K562 (cell line): Measurements from ENCODE around the gene SLX4IP. TPM values are rescaled to one million over a fixed set of nuclear protein-coding genes. Genes with fewer than 3 reads are reported as not detected.

ENCODE experiments used
- ATAC-seq: fragments of 200-7000 bp; cut with Tn5 transposase; 3 replicates; pipeline ENCODE4 v1.9.1; 2020; ENCODE audit warnings: moderate library complexity
- BruUV-seq: library from RNA; stranded (reverse); fragments of 400-500 nt; replicated peaks from 2 replicates; lab custom pipeline; 2021; lab: Mats Ljungman, UMichigan
- CTCF ChIA-PET: fragments of 300-600 bp; formaldehyde crosslinking; extraction: SDS; loops from one replicate; lab custom pipeline; 2021; ENCODE audit warnings: low intra/inter-chr PET ratio; lab: Yijun Ruan, JAX
- POLR2A ChIA-PET: fragments of 300-600, 350-650 bp; sonication (Branson Sonifier 250); formaldehyde crosslinking; extraction: SDS; loops from one replicate; lab custom pipeline; 2021; ENCODE audit warnings: antibody characterized with exemption, inconsistent platforms; lab: Yijun Ruan, JAX
- DNase-seq, 4 experiments: peaks; one replicate each; pipeline versions ENCODE4 v3.0.0 to v3.0.0-alpha.2; 2011 to 2018; ENCODE audit warnings: low spot score in 3 of 4, mixed read lengths in 3 of 4; ENCODE audit errors: extremely low read depth in 1 of 4
- FAIRE-seq: peaks from 2 replicates; lab custom pipeline; 2011; peaks lifted over from hg19 to GRCh38; lab: Jason Lieb, UNC
- H2AFZ ChIP-seq: 2 replicates; pipeline ENCODE4 v1.6.0; 2011; ENCODE audit warnings: low read depth, low read length, control low read depth, inconsistent platforms
- H3K27ac ChIP-seq: fragments of 200-600 bp; 3 replicates; pipeline ENCODE4 v1.8.0; 2011; ENCODE audit warnings: low read depth, mild to moderate bottlenecking, control low read depth, inconsistent platforms, low read length, moderate library complexity, mixed read lengths; ENCODE audit errors: extremely low read depth
- H3K27me3 ChIP-seq, 2 experiments: fragments of 300-600 bp in 1 of 2; 2 replicates in 1 of 2; 3 replicates in 1 of 2; pipeline versions ENCODE4 v1.6.0 to v1.8.0; 2011; ENCODE audit warnings: inconsistent platforms in 2 of 2, low read length in 2 of 2, mild to moderate bottlenecking in 1 of 2, mixed read lengths in 1 of 2, moderate library complexity in 1 of 2; ENCODE audit not compliant: control insufficient read depth in 2 of 2, insufficient read depth in 2 of 2
- H3K36me3 ChIP-seq: fragments of 300-600 bp; 3 replicates; pipeline ENCODE4 v1.8.0; 2011; ENCODE audit warnings: mild to moderate bottlenecking, low read length, inconsistent platforms; ENCODE audit not compliant: control insufficient read depth, insufficient read depth
- H3K4me1 ChIP-seq, 2 experiments: fragments of 200-600 bp in 1 of 2; replicated peaks in 1 of 2; 2 replicates in 1 of 2; 3 replicates in 1 of 2; pipeline versions ENCODE4 v1.5.1 to v1.8.0; 2011; ENCODE audit warnings: inconsistent platforms in 2 of 2, low read length in 2 of 2, mild to moderate bottlenecking in 1 of 2, mixed read lengths in 1 of 2, moderate library complexity in 1 of 2; ENCODE audit not compliant: control insufficient read depth in 2 of 2, insufficient read depth in 2 of 2
- H3K4me2 ChIP-seq: 2 replicates; pipeline ENCODE4 v1.6.1; 2011; ENCODE audit warnings: low read length, control low read depth, inconsistent platforms, mixed read lengths; ENCODE audit not compliant: insufficient read depth
- H3K4me3 ChIP-seq: fragments of 200-600 bp; sonication (generic), shearing (Covaris generic); 2 replicates; pipeline ENCODE4 v1.5.1; 2016; ENCODE audit warnings: control low read depth, inconsistent platforms
- H3K79me2 ChIP-seq: fragments of 200-600 bp; 3 replicates; pipeline ENCODE4 v1.8.0; 2011; ENCODE audit warnings: low read length, inconsistent platforms; ENCODE audit not compliant: control insufficient read depth, insufficient read depth
- H3K9ac ChIP-seq, 2 experiments: 2 replicates each; pipeline versions ENCODE4 v1.6.0 to v1.6.1; 2011; ENCODE audit warnings: low read depth in 2 of 2, low read length in 2 of 2, control low read depth in 1 of 2, inconsistent platforms in 1 of 2, mild to moderate bottlenecking in 1 of 2, mixed read lengths in 1 of 2; ENCODE audit not compliant: insufficient read depth in 1 of 2
- H3K9me1 ChIP-seq: one replicate; pipeline ENCODE4 v1.6.0; 2011; ENCODE audit warnings: inconsistent platforms, mild to moderate bottlenecking, low read length, moderate library complexity; ENCODE audit not compliant: control insufficient read depth, insufficient read depth
- H3K9me3 ChIP-seq: replicated peaks from 2 replicates; pipeline ENCODE4 v1.5.1; 2011; ENCODE audit warnings: low read depth, low read length, inconsistent platforms; ENCODE audit not compliant: control insufficient read depth, insufficient read depth
- H4K20me1 ChIP-seq: replicated peaks from 2 replicates; pipeline ENCODE4 v1.6.1; 2011; ENCODE audit warnings: low read length, inconsistent platforms, mixed read lengths; ENCODE audit not compliant: control insufficient read depth, insufficient read depth
- DIDO1 ChIP-seq: fragments of 450-650 bp; IDR thresholded peaks from 2 replicates; pipeline ENCODE4 v1.6.1; 2016; ENCODE audit warnings: low read depth, missing biosample characterization, missing genetic modification characterization
- DLX4 ChIP-seq: fragments of 250-450 bp; sonication (Bioruptor Pico); IDR thresholded peaks from 2 replicates; pipeline ENCODE4 v1.6.1; 2021; ENCODE audit warnings: mild to moderate bottlenecking
- NR4A1 ChIP-seq, 2 experiments: fragments of 250-450 bp in 1 of 2; fragments of 450-650 bp in 1 of 2; sonication (Bioruptor Pico) in 1 of 2; IDR thresholded peaks; 2 replicates each; pipeline versions ENCODE4 v1.4.0 to v1.6.1; 2016 to 2020; ENCODE audit warnings: mild to moderate bottlenecking in 2 of 2, missing compliant biosample characterization in 1 of 2, missing genetic modification characterization in 1 of 2, moderate library complexity in 1 of 2
- ZNF77 ChIP-seq: fragments of 250-450 bp; sonication (Bioruptor Pico); IDR thresholded peaks from 2 replicates; pipeline ENCODE4 v1.5.0; 2020
- WGBS: fragments of 100-300 bp; shearing (Covaris generic); methylation state at CpG from one replicate; pipeline ENCODE4 v1.1.6; 2016; ENCODE audit warnings: low coverage, mixed read lengths; ENCODE audit not compliant: insufficient coverage; ENCODE audit errors: missing lambda C conversion rate; 5-methylcytosine and 5-hydroxymethylcytosine counted together
- in situ Hi-C: fragments of 300-500 bp; cut with MboI; formaldehyde crosslinking; loops from 4 replicates; pipeline ENCODE4 v1.15.0; 2018; ENCODE audit warnings: inconsistent platforms, mixed read lengths
- intact Hi-C: fragments of 100-400 bp; cut with micrococcal nuclease; formaldehyde crosslinking; loops from 2 replicates; pipeline ENCODE4 v1.14.2; 2022
- polyA plus RNA-seq, 8 experiments: library from polyadenylated mRNA; depleted of rRNA in 4 of 8; stranded (reverse) in 5 of 8; unstranded in 3 of 8; fragments of >200 nt; fragmentation: Nextera tagmentation in 2 of 8; fragmentation: Illumina TruSeq in 1 of 8; extraction: Ambion mirVana in 2 of 8; extraction: Trizol in 1 of 8; gene quantifications; 2 replicates each; pipeline versions ENCODE4 v1.2.1 to v1.2.3, GENCODE V29; 2011 to 2014; ENCODE audit warnings: inconsistent platforms in 1 of 8, missing spikeins in 1 of 8
- total RNA-seq, 7 experiments: library from RNA; depleted of rRNA in 6 of 7; stranded (reverse); fragments of >200 nt in 6 of 7; fragmentation: Illumina TruSeq in 2 of 7; extraction: Trizol in 2 of 7; gene quantifications; 2 replicates each; pipeline versions ENCODE4 v1.2.1 to v1.2.3, GENCODE V29; 2011 to 2021; ENCODE audit warnings: low replicate concordance in 1 of 7

SLX4IP gene
- total and polyA plus RNA-seq, 9 of the 15 experiments (the other 6 are each of a cell fraction or from before 2014, with no cell fraction given) = 1.5 to 5.9 (median 3.5) TPM

- 47% methylated on average over 1 of the region's 1 CpG for WGBS
- no peak overlapping the region for H3K9ac ChIP-seq
- no peaks in the 10 kb centered on the region; a peak in 1 of 5 replicates for H3K4me1 ChIP-seq
- no peaks in the 10 kb centered on the region for H3K27me3 ChIP-seq
- DNase-seq = no peak
- H3K27ac ChIP-seq = no peak overlapping the region
- BruUV-seq = no TSS peak
- in situ Hi-C loops = no loop called here
- H3K4me2 ChIP-seq = no peak overlapping the region
- H3K9me1 ChIP-seq = no peaks in the 10 kb centered on the region
- no peaks in the 10 kb centered on the region for H3K36me3 ChIP-seq
- H4K20me1 ChIP-seq = no peaks in the 10 kb centered on the region
- H3K4me3 ChIP-seq = no peak overlapping the region
- H2AFZ ChIP-seq = no peak overlapping the region
- POLR2A ChIA-PET = no interaction called here
- TF ChIP-seq DLX4 (CRISPR knock-in tag) = no peak
- TF ChIP-seq, all 486 proteins: peak for 0
- CTCF ChIA-PET = no interaction called here
- intact Hi-C loops = no loop called here
- ATAC-seq (no peak), FAIRE-seq (no peak)
- Histone ChIP-seq H3K79me2 (no peaks in the 10 kb centered on the region), H3K9me3 (no peaks in the 10 kb centered on the region)
Observed at GRCh38 chr20:10590950-10591671, 156.0 kb downstream of the SLX4IP start.

- no peak overlapping the region for H3K4me2 ChIP-seq
- no TSS peak for BruUV-seq
- TF ChIP-seq ZNF77 (CRISPR knock-in tag) (no peak), NR4A1 (CRISPR knock-in tag; IDR thresholded peaks at IDR 0.05) (no peak), NR4A1 (tag; IDR thresholded peaks at IDR 0.05) (no peak), DIDO1 (tag) (no peak)
- in situ Hi-C loops = no loop called here
- no peaks in the 10 kb centered on the region for H4K20me1 ChIP-seq
- H3K4me1 ChIP-seq = no peaks in the 10 kb centered on the region; a peak in 1 of 5 replicates
- H3K4me3 ChIP-seq = no peak overlapping the region
- H3K27ac ChIP-seq = no peak overlapping the region
- FAIRE-seq = no peak
- H3K36me3 ChIP-seq = no peaks in the 10 kb centered on the region
- intact Hi-C loops = no loop called here
- H3K9me3 ChIP-seq = no peaks in the 10 kb centered on the region
- CTCF ChIA-PET = no interaction called here
- no peak for ATAC-seq
- H3K9me1 ChIP-seq = no peaks in the 10 kb centered on the region
- H3K79me2 ChIP-seq = no peaks in the 10 kb centered on the region
- POLR2A ChIA-PET = no interaction called here
- no peaks in the 10 kb centered on the region for H3K27me3 ChIP-seq
- H3K9ac ChIP-seq = no peak overlapping the region
- no peak for DNase-seq
- H2AFZ ChIP-seq = no peak overlapping the region
- 53% methylated on average over 2 of the region's 2 CpGs for WGBS
Observed at GRCh38 chr20:10591946-10592521, 156.9 kb downstream of the SLX4IP start.
